C4-2B (cell line): Measurements from ENCODE around the gene MYO9B.

Source experiments
- ZFX ChIP-seq: fragments of 450-650 bp; IDR thresholded peaks from 2 replicates; pipeline ENCODE4 v1.6.1; 2017
- TF ChIP-seq, protein P1 (sequence below): fragments of 450-650 bp; conservative IDR thresholded peaks from 2 replicates; pipeline ENCODE4 v1.5.1; 2017; ENCODE audit warnings: mild to moderate bottlenecking

DNA sequence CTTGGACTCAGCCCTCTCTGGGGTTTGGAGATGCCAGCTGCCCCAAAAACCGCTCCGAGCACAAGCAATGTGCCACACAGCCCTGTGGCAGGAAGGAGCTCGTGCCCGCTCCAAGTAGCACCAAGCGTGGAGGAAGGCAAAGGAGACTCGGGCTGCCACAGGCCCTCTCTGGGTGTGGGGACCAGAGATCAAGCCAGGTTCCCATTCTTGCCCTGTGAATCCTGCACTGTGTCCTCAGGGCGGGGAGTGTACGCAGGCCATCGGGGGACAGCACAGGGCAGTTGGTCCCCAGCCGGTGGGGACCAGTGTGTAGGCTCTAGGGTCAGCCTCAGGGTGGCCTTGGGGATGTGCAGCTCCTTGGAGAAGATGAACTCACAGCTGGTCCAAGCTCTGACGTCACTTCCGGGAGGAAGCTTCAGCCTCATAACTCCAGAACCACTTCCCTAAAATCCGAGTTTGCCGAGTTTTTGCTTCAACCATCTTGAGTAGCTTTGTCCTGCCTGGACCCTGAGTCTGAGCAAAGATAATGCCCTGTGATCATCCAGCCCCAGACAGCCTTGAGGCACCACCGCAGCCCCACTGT, 39.6 kb upstream of the MYO9B start:
- TF ChIP-seq, protein P1, sequence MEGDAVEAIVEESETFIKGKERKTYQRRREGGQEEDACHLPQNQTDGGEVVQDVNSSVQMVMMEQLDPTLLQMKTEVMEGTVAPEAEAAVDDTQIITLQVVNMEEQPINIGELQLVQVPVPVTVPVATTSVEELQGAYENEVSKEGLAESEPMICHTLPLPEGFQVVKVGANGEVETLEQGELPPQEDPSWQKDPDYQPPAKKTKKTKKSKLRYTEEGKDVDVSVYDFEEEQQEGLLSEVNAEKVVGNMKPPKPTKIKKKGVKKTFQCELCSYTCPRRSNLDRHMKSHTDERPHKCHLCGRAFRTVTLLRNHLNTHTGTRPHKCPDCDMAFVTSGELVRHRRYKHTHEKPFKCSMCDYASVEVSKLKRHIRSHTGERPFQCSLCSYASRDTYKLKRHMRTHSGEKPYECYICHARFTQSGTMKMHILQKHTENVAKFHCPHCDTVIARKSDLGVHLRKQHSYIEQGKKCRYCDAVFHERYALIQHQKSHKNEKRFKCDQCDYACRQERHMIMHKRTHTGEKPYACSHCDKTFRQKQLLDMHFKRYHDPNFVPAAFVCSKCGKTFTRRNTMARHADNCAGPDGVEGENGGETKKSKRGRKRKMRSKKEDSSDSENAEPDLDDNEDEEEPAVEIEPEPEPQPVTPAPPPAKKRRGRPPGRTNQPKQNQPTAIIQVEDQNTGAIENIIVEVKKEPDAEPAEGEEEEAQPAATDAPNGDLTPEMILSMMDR, result no peak
- TF ChIP-seq ZFX, result no peak
